Measurements from ENCODE around the gene DAG1.

DNA sequence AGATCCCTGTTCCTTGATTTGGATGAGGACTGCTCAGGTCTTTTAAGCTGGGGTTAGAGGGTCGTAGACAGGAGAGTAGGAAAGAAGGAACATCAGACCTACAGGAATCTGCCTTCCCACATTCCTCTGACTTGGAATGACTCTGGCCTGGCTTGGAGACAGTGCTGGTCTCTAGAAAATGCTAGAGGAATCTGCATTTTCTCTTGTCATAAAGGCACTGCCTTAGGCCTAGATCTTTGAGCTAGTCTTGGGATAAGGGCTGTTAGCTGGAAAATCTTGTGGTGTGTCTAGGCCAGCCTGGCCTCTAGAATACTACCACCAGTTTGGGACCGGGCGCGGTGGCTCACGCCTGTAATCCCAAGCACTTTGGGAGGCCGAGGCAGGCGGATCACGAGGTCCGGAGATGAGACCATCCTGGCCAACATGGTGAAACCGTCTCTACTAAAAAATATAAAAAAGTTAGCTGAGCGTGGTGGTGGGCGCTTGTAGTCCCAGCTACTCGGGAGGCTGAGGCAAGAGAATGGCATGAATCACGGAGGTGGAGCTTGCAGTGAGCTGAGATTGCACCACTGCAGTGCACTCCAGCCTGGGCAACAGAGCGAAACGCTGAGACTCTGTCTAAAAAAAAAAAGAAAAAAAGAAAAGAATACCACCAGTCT lies 66.9 kb downstream of the DAG1 start:
- no peak for TF ChIP-seq POLR2A (IDR thresholded peaks at IDR 0.05)
- TF ChIP-seq, protein P1, sequence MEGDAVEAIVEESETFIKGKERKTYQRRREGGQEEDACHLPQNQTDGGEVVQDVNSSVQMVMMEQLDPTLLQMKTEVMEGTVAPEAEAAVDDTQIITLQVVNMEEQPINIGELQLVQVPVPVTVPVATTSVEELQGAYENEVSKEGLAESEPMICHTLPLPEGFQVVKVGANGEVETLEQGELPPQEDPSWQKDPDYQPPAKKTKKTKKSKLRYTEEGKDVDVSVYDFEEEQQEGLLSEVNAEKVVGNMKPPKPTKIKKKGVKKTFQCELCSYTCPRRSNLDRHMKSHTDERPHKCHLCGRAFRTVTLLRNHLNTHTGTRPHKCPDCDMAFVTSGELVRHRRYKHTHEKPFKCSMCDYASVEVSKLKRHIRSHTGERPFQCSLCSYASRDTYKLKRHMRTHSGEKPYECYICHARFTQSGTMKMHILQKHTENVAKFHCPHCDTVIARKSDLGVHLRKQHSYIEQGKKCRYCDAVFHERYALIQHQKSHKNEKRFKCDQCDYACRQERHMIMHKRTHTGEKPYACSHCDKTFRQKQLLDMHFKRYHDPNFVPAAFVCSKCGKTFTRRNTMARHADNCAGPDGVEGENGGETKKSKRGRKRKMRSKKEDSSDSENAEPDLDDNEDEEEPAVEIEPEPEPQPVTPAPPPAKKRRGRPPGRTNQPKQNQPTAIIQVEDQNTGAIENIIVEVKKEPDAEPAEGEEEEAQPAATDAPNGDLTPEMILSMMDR (IDR thresholded peaks at IDR 0.05), result no peak
